GM12878 (cell line): ENCODE results near the gene CAMK2B. TPM values are rescaled to one million over a fixed set of nuclear protein-coding genes. Genes with fewer than 3 reads are reported as not detected.

ENCODE experiments used
- ATAC-seq: fragments of 200-7000 bp; cut with Tn5 transposase; 3 replicates; pipeline ENCODE4 v1.9.1; 2020; ENCODE audit warnings: mild to moderate bottlenecking, moderate library complexity
- BruUV-seq: library from RNA; stranded (reverse); fragments of 400-500 nt; replicated peaks from 2 replicates; lab custom pipeline; 2021; lab: Mats Ljungman, UMichigan
- CTCF ChIA-PET: fragments of 300-600 bp; sonication (Branson Sonifier 250); formaldehyde crosslinking; extraction: SDS; loops from one replicate; lab custom pipeline; 2021; ENCODE audit warnings: inconsistent platforms; lab: Yijun Ruan, JAX
- POLR2A ChIA-PET: fragments of 350-600 bp; formaldehyde crosslinking; extraction: SDS; loops from one replicate; lab custom pipeline; 2021; ENCODE audit warnings: inconsistent platforms; lab: Charles Lee
- RAD21 ChIA-PET: fragments of 300-600 bp; sonication (Branson Sonifier 250); formaldehyde crosslinking; loops from one replicate; lab custom pipeline; 2023; ENCODE audit warnings: antibody characterized with exemption; ENCODE audit not compliant: unreplicated experiment; lab: Charles Lee
- SMC1A ChIA-PET: fragments of 300-600 bp; sonication (Branson Sonifier 250); formaldehyde crosslinking; loops from one replicate; lab custom pipeline; 2023; ENCODE audit not compliant: unreplicated experiment, uncharacterized antibody; lab: Charles Lee
- DNase-seq: peaks from one replicate; pipeline ENCODE4 v3.0.0-alpha.2; 2011; ENCODE audit warnings: low read depth, low spot score
- FAIRE-seq: peaks from 3 replicates; lab custom pipeline; 2011; peaks lifted over from hg19 to GRCh38; lab: Jason Lieb, UNC
- H2AFZ ChIP-seq: 2 replicates; pipeline ENCODE4 v1.6.0; 2011; ENCODE audit warnings: low read depth, low read length, control low read depth; ENCODE audit not compliant: control insufficient read depth
- H3K27ac ChIP-seq: 2 replicates; pipeline ENCODE4 v1.5.1; 2011; ENCODE audit warnings: control low read depth; ENCODE audit not compliant: control insufficient read depth, insufficient read depth
- H3K27me3 ChIP-seq, 2 experiments: replicated peaks in 1 of 2; 2 replicates each; pipeline versions ENCODE4 v1.6.0 to v1.6.1; 2011; ENCODE audit warnings: low read length in 1 of 2; ENCODE audit not compliant: control insufficient read depth in 2 of 2, insufficient read depth in 2 of 2
- H3K36me3 ChIP-seq, 2 experiments: 2 replicates each; pipeline ENCODE4 v1.5.1; 2011; ENCODE audit warnings: low read length in 1 of 2; ENCODE audit not compliant: control insufficient read depth in 2 of 2, insufficient read depth in 2 of 2
- H3K4me1 ChIP-seq: 2 replicates; pipeline ENCODE4 v1.6.1; 2011; ENCODE audit warnings: mild to moderate bottlenecking, low read length, moderate library complexity, mixed read lengths; ENCODE audit not compliant: control insufficient read depth, insufficient read depth
- H3K4me2 ChIP-seq: 2 replicates; pipeline ENCODE4 v1.6.0; 2011; ENCODE audit warnings: control low read depth; ENCODE audit not compliant: control insufficient read depth, insufficient read depth
- H3K4me3 ChIP-seq: fragments of 200-600 bp; sonication (generic); 2 replicates; pipeline ENCODE4 v1.5.1; 2016
- H3K79me2 ChIP-seq: 2 replicates; pipeline ENCODE4 v1.6.0; 2011; ENCODE audit warnings: low read length; ENCODE audit not compliant: control insufficient read depth, insufficient read depth
- H3K9ac ChIP-seq: 2 replicates; pipeline ENCODE4 v1.8.0; 2011; ENCODE audit warnings: low read length, control low read depth, mixed read lengths; ENCODE audit not compliant: control insufficient read depth, insufficient read depth
- H3K9me3 ChIP-seq: replicated peaks from 3 replicates; pipeline ENCODE4 v1.5.1; 2011; ENCODE audit warnings: mild to moderate bottlenecking, low read length; ENCODE audit not compliant: control insufficient read depth, insufficient read depth
- H4K20me1 ChIP-seq: 2 replicates; pipeline ENCODE4 v1.6.0; 2011; ENCODE audit not compliant: control insufficient read depth, insufficient read depth
- ATF3 ChIP-seq: IDR thresholded peaks from 2 replicates; pipeline ENCODE4 v1.6.1; 2011; ENCODE audit warnings: low read depth, mild to moderate bottlenecking, low read length, moderate library complexity, borderline replicate concordance; ENCODE audit errors: extremely low read depth
- BCLAF1 ChIP-seq: fragments of 450-650 bp; IDR thresholded peaks from 2 replicates; pipeline ENCODE4 v1.6.1; 2017; ENCODE audit warnings: antibody characterized with exemption, mild to moderate bottlenecking, moderate library complexity
- CTCF ChIP-seq, 3 experiments: IDR thresholded peaks in 2 of 3; conservative IDR thresholded peaks in 1 of 3; 2 replicates each; pipeline ENCODE4 v1.5.1; 2011; ENCODE audit warnings: low read depth in 3 of 3, low read length in 3 of 3, mild to moderate bottlenecking in 3 of 3, control low read depth in 2 of 3, moderate library complexity in 2 of 3, inconsistent platforms in 1 of 3, mixed read lengths in 1 of 3; ENCODE audit not compliant: control insufficient read depth in 2 of 3, insufficient read depth in 1 of 3; ENCODE audit errors: extremely low read depth in 1 of 3
- ELK1 ChIP-seq: IDR thresholded peaks from 2 replicates; pipeline ENCODE4 v1.6.1; 2012; ENCODE audit warnings: low read depth, low read length, improper control_type of control experiment
- FOS ChIP-seq: IDR thresholded peaks from 3 replicates; pipeline ENCODE4 v1.6.1; 2011; ENCODE audit warnings: borderline replicate concordance; ENCODE audit not compliant: insufficient read length; ENCODE audit errors: extremely low read depth
- GABPA ChIP-seq: IDR thresholded peaks from 2 replicates; pipeline ENCODE4 v1.6.1; 2014; ENCODE audit warnings: antibody characterized with exemption, low read depth, mild to moderate bottlenecking, inconsistent platforms
- IKZF2 ChIP-seq, 2 experiments: fragments of 450-650 bp; IDR thresholded peaks; 2 replicates each; pipeline ENCODE4 v1.6.1; 2017; ENCODE audit warnings: mild to moderate bottlenecking in 2 of 2, moderate library complexity in 2 of 2
- LARP7 ChIP-seq: fragments of 450-650 bp; IDR thresholded peaks from 2 replicates; pipeline ENCODE4 v1.6.1; 2017; ENCODE audit warnings: mild to moderate bottlenecking
- MLLT1 ChIP-seq: fragments of 450-650 bp; IDR thresholded peaks from 2 replicates; pipeline ENCODE4 v1.6.1; 2016; ENCODE audit warnings: mild to moderate bottlenecking
- PAX8 ChIP-seq: fragments of 450-650 bp; IDR thresholded peaks from 2 replicates; pipeline ENCODE4 v1.6.1; 2017; ENCODE audit warnings: mild to moderate bottlenecking, moderate library complexity
- POU2F2 ChIP-seq: IDR thresholded peaks from 3 replicates; pipeline ENCODE4 v1.6.1; 2011; ENCODE audit warnings: low read depth, mild to moderate bottlenecking, low read length, borderline replicate concordance
- SMAD1 ChIP-seq: fragments of 450-650 bp; IDR thresholded peaks from 2 replicates; pipeline ENCODE4 v1.6.1; 2018; ENCODE audit warnings: mild to moderate bottlenecking, low read depth; ENCODE audit not compliant: partially characterized antibody
- SREBF2 ChIP-seq: IDR thresholded peaks from 2 replicates; pipeline ENCODE4 v1.6.1; 2012; ENCODE audit warnings: mild to moderate bottlenecking, low read length
- STAT3 ChIP-seq: IDR thresholded peaks from 2 replicates; pipeline ENCODE4 v1.6.1; 2011; ENCODE audit warnings: low read depth, low read length, improper control_type of control experiment
- YY1 ChIP-seq: IDR thresholded peaks from 2 replicates; pipeline ENCODE4 v1.6.1; 2011; ENCODE audit warnings: low read depth, mild to moderate bottlenecking, low read length
- ZNF217 ChIP-seq: fragments of 450-650 bp; IDR thresholded peaks from 2 replicates; pipeline ENCODE4 v1.6.1; 2017; ENCODE audit warnings: antibody characterized with exemption, mild to moderate bottlenecking
- ZNF24 ChIP-seq: fragments of 450-650 bp; IDR thresholded peaks from 2 replicates; pipeline ENCODE4 v1.6.1; 2017; ENCODE audit warnings: antibody characterized with exemption, mild to moderate bottlenecking
- ZNF622 ChIP-seq: fragments of 450-650 bp; IDR thresholded peaks from 2 replicates; pipeline ENCODE4 v1.6.1; 2017; ENCODE audit warnings: mild to moderate bottlenecking, inconsistent platforms
- WGBS: methylation state at CpG from one replicate; pipeline ENCODE4 v1.1.6; 2016; ENCODE audit warnings: low lambda C conversion rate; ENCODE audit not compliant: insufficient replicate concordance, insufficient coverage; ENCODE audit errors: missing lambda C conversion rate; 5-methylcytosine and 5-hydroxymethylcytosine counted together
- in situ Hi-C: fragments of 300-500 bp; cut with MboI; formaldehyde crosslinking; loops from 9 replicates; pipeline ENCODE4 v1.14.3; 2018; ENCODE audit warnings: mixed read lengths
- intact Hi-C: fragments of 100-400 bp; cut with micrococcal nuclease; formaldehyde crosslinking; loops from one replicate; pipeline ENCODE4 v1.14.2; 2022; ENCODE audit not compliant: unreplicated experiment
- polyA plus RNA-seq, 11 experiments: library from polyadenylated mRNA; depleted of rRNA in 4 of 11; unstranded in 6 of 11; stranded (reverse) in 5 of 11; fragments of >200 nt; fragmentation: Nextera tagmentation in 4 of 11; fragmentation: Illumina TruSeq in 1 of 11; extraction: Ambion mirVana in 4 of 11; extraction: Trizol in 1 of 11; gene quantifications; 1 replicate in 1 of 11; 2 replicates in 10 of 11; pipeline versions ENCODE4 v1.2.1 to v1.2.3, GENCODE V29; 2011 to 2016; ENCODE audit warnings: inconsistent platforms in 2 of 11, missing spikeins in 2 of 11, low read depth in 1 of 11
- total RNA-seq, 4 experiments: library from RNA; depleted of rRNA in 3 of 4; stranded (reverse); fragments of >200 nt in 3 of 4; fragmentation: Illumina TruSeq in 1 of 4; extraction: Trizol in 1 of 4; gene quantifications; 2 replicates each; pipeline versions ENCODE4 v1.2.1 to v1.2.3, GENCODE V29; 2013 to 2021

The CAMK2B gene
- total and polyA plus RNA-seq, 10 of the 15 experiments (the other 5 are each of a cell fraction or from before 2014, with no cell fraction given), result 0.06 to 0.23 (median 0.11) TPM; not detected in 5

- TF ChIP-seq POU2F2 (no peak), SREBF2 (no peak), ATF3 (no peak), ELK1 (no peak), GABPA (no peak), ZNF622 (no peak), SMAD1 (no peak), FOS (no peak), PAX8 (no peak)
These were observed 68.9 kb downstream of the CAMK2B start (continued) for GRCh38 chr7:44256459-44256858.

GRCh38 chr7:44251881-44252280, 73.5 kb downstream of the CAMK2B start:
- CTCF ChIA-PET, result interaction anchor here (1.3 kb wide), 1 partner anchor 11 kb away, joined by 3 read pairs; no protein-coding TSS in a partner anchor
- POLR2A ChIA-PET, result no interaction called here
- intact Hi-C loops (no loop called here), in situ Hi-C loops (no loop called here)
- H3K9me3 ChIP-seq, result no peaks in the 10 kb centered on the region
- FAIRE-seq (no peak), ATAC-seq (no peak), DNase-seq (no peak)
- WGBS, result 60% methylated on average over 12 of the region's 12 CpGs
- H3K4me1 ChIP-seq, result peaks cover 6% of the 10 kb centered on the region
- no peaks in the 10 kb centered on the region for H3K36me3 ChIP-seq
- RAD21 ChIA-PET, result no interaction called here
- no TSS peak for BruUV-seq
- H3K4me3 ChIP-seq, result no peak overlapping the region
- no peaks in the 10 kb centered on the region for H4K20me1 ChIP-seq
- H3K4me2 ChIP-seq, result no peak overlapping the region
- H2AFZ ChIP-seq, result no peak overlapping the region
- no peak overlapping the region for H3K27ac ChIP-seq
- SMC1A ChIA-PET, result no interaction called here
- no peak overlapping the region for H3K9ac ChIP-seq
- no peaks in the 10 kb centered on the region for H3K79me2 ChIP-seq
- H3K27me3 ChIP-seq, result no peaks in the 10 kb centered on the region
- TF ChIP-seq BCLAF1 (no peak), YY1 (no peak), IKZF2 (IDR thresholded peaks at IDR 0.05) (no peak), STAT3 (no peak), ZNF24 (no peak), CTCF (IDR thresholded peaks at IDR 0.05 in 2 of 3, conservative IDR thresholded peaks at IDR 0.05 in 1 of 3; ENCODE audit: control insufficient read depth in 2 of 3, extremely low read depth in 1 of 3, insufficient read depth in 1 of 3, low read depth in 3 of 3, low read length in 3 of 3) (no peak), LARP7 (no peak), ZNF217 (no peak), MLLT1 (no peak)
